Measurements from ENCODE around the gene BRIX1.
A peak's percentile ranks its signal among the peaks of the same experiment; 100 is the strongest.

- TF ChIP-seq, protein P1, sequence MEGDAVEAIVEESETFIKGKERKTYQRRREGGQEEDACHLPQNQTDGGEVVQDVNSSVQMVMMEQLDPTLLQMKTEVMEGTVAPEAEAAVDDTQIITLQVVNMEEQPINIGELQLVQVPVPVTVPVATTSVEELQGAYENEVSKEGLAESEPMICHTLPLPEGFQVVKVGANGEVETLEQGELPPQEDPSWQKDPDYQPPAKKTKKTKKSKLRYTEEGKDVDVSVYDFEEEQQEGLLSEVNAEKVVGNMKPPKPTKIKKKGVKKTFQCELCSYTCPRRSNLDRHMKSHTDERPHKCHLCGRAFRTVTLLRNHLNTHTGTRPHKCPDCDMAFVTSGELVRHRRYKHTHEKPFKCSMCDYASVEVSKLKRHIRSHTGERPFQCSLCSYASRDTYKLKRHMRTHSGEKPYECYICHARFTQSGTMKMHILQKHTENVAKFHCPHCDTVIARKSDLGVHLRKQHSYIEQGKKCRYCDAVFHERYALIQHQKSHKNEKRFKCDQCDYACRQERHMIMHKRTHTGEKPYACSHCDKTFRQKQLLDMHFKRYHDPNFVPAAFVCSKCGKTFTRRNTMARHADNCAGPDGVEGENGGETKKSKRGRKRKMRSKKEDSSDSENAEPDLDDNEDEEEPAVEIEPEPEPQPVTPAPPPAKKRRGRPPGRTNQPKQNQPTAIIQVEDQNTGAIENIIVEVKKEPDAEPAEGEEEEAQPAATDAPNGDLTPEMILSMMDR (IDR thresholded peaks at IDR 0.05), result no peak
- TF ChIP-seq POLR2A (IDR thresholded peaks at IDR 0.05; ENCODE audit: low read length) (no peak), EP300 (IDR thresholded peaks at IDR 0.05) (no peak), CEBPB (IDR thresholded peaks at IDR 0.05) (peak in 1 of 2 experiments; percentile 30; a peak in 1 of 4 replicates), FOSB (CRISPR knock-in tag; IDR thresholded peaks at IDR 0.05) (no peak), BHLHE40 (IDR thresholded peaks at IDR 0.05; ENCODE audit: low read depth, low read length) (no peak)
Observed at GRCh38 chr5:34914671-34915138, 806 bp upstream of the BRIX1 start.
